Sigmoid colon (tissue), 7 donors: Measurements from ENCODE around the gene ZNF594. TPM values are rescaled to one million over a fixed set of nuclear protein-coding genes. Genes with fewer than 3 reads are reported as not detected.
"Not testable (repeated sequence)": the region's sequence is repeated elsewhere in the genome, so short reads cannot be mapped to it uniquely, and the experiment has no call there.

Experiments
- DNase-seq: peaks from one replicate; pipeline ENCODE4 v3.0.0-alpha.2; 2019
- H3K27ac ChIP-seq, 4 donors: fragments of 200-600 bp; sonication (generic); one replicate each; pipeline ENCODE4 v1.5.1; 2016 to 2019; ENCODE audit warnings: mild to moderate bottlenecking in 1 of 4
- H3K27me3 ChIP-seq, 3 donors: fragments of 200-600 bp; sonication (generic); one replicate each; pipeline ENCODE4 v1.5.1; 2019; ENCODE audit warnings: mild to moderate bottlenecking in 1 of 3
- H3K36me3 ChIP-seq, 4 donors: fragments of 200-600 bp; sonication (generic); one replicate each; pipeline ENCODE4 v1.5.1; 2016 to 2019
- H3K4me1 ChIP-seq, 4 donors: fragments of 200-600 bp; sonication (generic); one replicate each; pipeline ENCODE4 v1.5.1; 2017 to 2019
- H3K4me3 ChIP-seq, 4 donors: fragments of 200-600 bp; sonication (generic); one replicate each; pipeline ENCODE4 v1.5.1; 2017 to 2019; ENCODE audit warnings: mild to moderate bottlenecking in 2 of 4, moderate library complexity in 1 of 4
- H3K9me3 ChIP-seq, 4 donors: fragments of 200-600 bp in 3 of 4; sonication (generic) in 3 of 4; one replicate each; pipeline versions ENCODE4 v1.5.1 to v1.6.1; 2013 to 2019
- CTCF ChIP-seq, 4 experiments: fragments of 450-650 bp in 3 of 4; fragments of 200-600 bp in 1 of 4; IDR thresholded peaks; one replicate each; pipeline ENCODE4 v1.5.1; 2016 to 2019; ENCODE audit warnings: antibody characterized with exemption in 4 of 4, mild to moderate bottlenecking in 3 of 4, moderate library complexity in 2 of 4
- EP300 ChIP-seq, 4 donors: sonication (generic); formaldehyde crosslinking; IDR thresholded peaks; one replicate each; pipeline ENCODE4 v1.6.1; 2017; ENCODE audit warnings: antibody characterized with exemption in 4 of 4
- POLR2A ChIP-seq, 2 donors: fragments of 450-650 bp; IDR thresholded peaks; one replicate each; pipeline ENCODE4 v1.6.1; 2016; ENCODE audit warnings: antibody characterized with exemption in 2 of 2, mild to moderate bottlenecking in 2 of 2, moderate library complexity in 2 of 2
- POLR2AphosphoS5 ChIP-seq, 4 donors: sonication (generic); formaldehyde crosslinking; IDR thresholded peaks; one replicate each; pipeline ENCODE4 v1.6.1; 2017; ENCODE audit warnings: antibody characterized with exemption in 4 of 4
- whole genome bisulfite sequencing, 2 donors: extraction: QIAGEN DNeasy Blood & Tissue Kit; methylation state at CpG; one replicate each; pipeline ENCODE4 v1.1.7; 2013; 5-methylcytosine and 5-hydroxymethylcytosine counted together
- intact Hi-C: fragments of 100-400 bp; cut with DNase I; formaldehyde crosslinking; loops from one replicate; pipeline ENCODE4 v1.15.1; 2023
- polyA plus RNA-seq, 3 donors: library from polyadenylated mRNA; stranded (reverse); fragments of 200-250 nt; gene quantifications; one replicate each; pipeline ENCODE4 v1.2.3, GENCODE V29; 2013
- total RNA-seq, 4 donors: library from RNA; depleted of rRNA; stranded (reverse); fragments of >200 nt; gene quantifications; one replicate each; pipeline ENCODE4 v1.1.0, GENCODE V29; 2016
- donor health status: healthy with polysubstance abuse.
- donor health status: Bipolar disorder and iron deficiency.
- donor health status: healthy.

The ZNF594 gene
- total and polyA plus RNA-seq, 7 donors, result 0.23 to 24.3 (median 15.8) TPM; not detected in 1

GRCh38 chr17:5131146-5131715 lies 60.4 kb downstream of the ZNF594 start:
- no peaks in the 10 kb centered on the region for H3K4me1 ChIP-seq
- H3K4me3 ChIP-seq, result no peak overlapping the region
- no peak for TF ChIP-seq POLR2AphosphoS5 (IDR thresholded peaks at IDR 0.05)
- TF ChIP-seq EP300 (IDR thresholded peaks at IDR 0.05), result no peak
- TF ChIP-seq CTCF (IDR thresholded peaks at IDR 0.05), result no peak
- no peak for TF ChIP-seq POLR2A (IDR thresholded peaks at IDR 0.05)
- DNase-seq, result no peak
- H3K36me3 ChIP-seq, result no peaks in the 10 kb centered on the region
- H3K27me3 ChIP-seq, result no peaks in the 10 kb centered on the region
- no peaks in the 10 kb centered on the region for H3K9me3 ChIP-seq
- no peak overlapping the region for H3K27ac ChIP-seq
- intact Hi-C loops, result no loop called here
- WGBS, 2 donors, result 82 to 90% methylated on average over 7 of the region's 7 CpGs

GRCh38 chr17:5130687-5131086 lies 61.0 kb downstream of the ZNF594 start:
- DNase-seq, H3K27me3 ChIP-seq, H3K27ac ChIP-seq, H3K4me1 ChIP-seq, H3K4me3 ChIP-seq, intact Hi-C loops, H3K36me3 ChIP-seq, H3K9me3 ChIP-seq: not testable (repeated sequence)
- 79 to 89% methylated on average over 5 of the region's 5 CpGs for WGBS, 2 donors

- H3K27me3 ChIP-seq, H3K4me3 ChIP-seq, H3K27ac ChIP-seq, H3K4me1 ChIP-seq, intact Hi-C loops, DNase-seq, H3K9me3 ChIP-seq, H3K36me3 ChIP-seq: not testable (repeated sequence)
- 94% methylated on average over 10 of the region's 10 CpGs for WGBS, 2 donors
Observed at GRCh38 chr17:5130261-5130660, 61.4 kb downstream of the ZNF594 start.

- H3K9me3 ChIP-seq, H3K27ac ChIP-seq, DNase-seq, intact Hi-C loops, H3K4me1 ChIP-seq, H3K36me3 ChIP-seq, H3K27me3 ChIP-seq, H3K4me3 ChIP-seq: not testable (repeated sequence)
- WGBS, 2 donors, result 91 to 94% methylated on average over 8 of the region's 8 CpGs
Observed at GRCh38 chr17:5129770-5130169, 61.9 kb downstream of the ZNF594 start.

Other genes with a start within 250 kb of the ZNF594 start
- 1,000 to 10,000 TPM in 1 of 4 donors, 100 to 1,000 TPM in 3; 690 to 1,141 (median 828) TPM for gene PFN1, start 243.3 kb downstream of the ZNF594 start, total RNA-seq
- 1,000 to 10,000 TPM in 1 of 3 donors, 100 to 1,000 TPM in 2; 853 to 1,404 (median 948) TPM for gene PFN1, start 243.3 kb downstream of the ZNF594 start, polyA plus RNA-seq
- gene ENO3, start 240.7 kb downstream of the ZNF594 start, total RNA-seq, result 1 to 10 TPM; 2.5 to 9.1 (median 5.1) TPM
- 10 to 100 TPM in 1 of 3 donors, 1 to 10 TPM in 1, under 1 TPM in 1; 0.69 to 10.3 (median 5.4) TPM for gene ENO3, start 240.7 kb downstream of the ZNF594 start, polyA plus RNA-seq
- 10 to 100 TPM; 42.6 to 84.5 (median 72.3) TPM for gene SPAG7, start 224.1 kb downstream of the ZNF594 start, total RNA-seq
- 10 to 100 TPM; 67.8 to 79.3 (median 73.9) TPM for gene SPAG7, start 224.1 kb downstream of the ZNF594 start, polyA plus RNA-seq
- gene CAMTA2, start 204.2 kb downstream of the ZNF594 start, total RNA-seq, result 10 to 100 TPM in 3 of 4 donors, 1 to 10 TPM in 1; 9.9 to 24.6 (median 21.7) TPM
- 10 to 100 TPM; 35.1 to 64.5 (median 42.0) TPM for gene CAMTA2, start 204.2 kb downstream of the ZNF594 start, polyA plus RNA-seq
- gene INCA1, start 194.3 kb downstream of the ZNF594 start, total RNA-seq, result 1 to 10 TPM in 2 of 4 donors, under 1 TPM in 2; 0.36 to 3.0 (median 1.5) TPM
- gene INCA1, start 194.3 kb downstream of the ZNF594 start, polyA plus RNA-seq, result 1 to 10 TPM; 2.2 to 3.6 (median 2.3) TPM
- 100 to 1,000 TPM in 1 of 4 donors, 10 to 100 TPM in 3; 46.4 to 101 (median 81.0) TPM for gene KIF1C, start 193.9 kb downstream of the ZNF594 start, total RNA-seq
- gene KIF1C, start 193.9 kb downstream of the ZNF594 start, polyA plus RNA-seq, result 100 to 1,000 TPM in 2 of 3 donors, 10 to 100 TPM in 1; 83.3 to 164 (median 108) TPM
- gene SLC52A1, start 156.4 kb downstream of the ZNF594 start, total RNA-seq, result not detected
- under 1 TPM in 2 of 3 donors, not detected in 1; 0.23 to 0.74 TPM for gene SLC52A1, start 156.4 kb downstream of the ZNF594 start, polyA plus RNA-seq
- gene ZFP3, start 113.4 kb downstream of the ZNF594 start, total RNA-seq, result 1 to 10 TPM; 4.3 to 6.1 (median 5.3) TPM
- 1 to 10 TPM; 2.4 to 3.2 (median 2.8) TPM for gene ZFP3, start 113.4 kb downstream of the ZNF594 start, polyA plus RNA-seq
- 10 to 100 TPM in 3 of 4 donors, 1 to 10 TPM in 1; 5.7 to 15.3 (median 12.7) TPM for gene ZNF232, start 80.0 kb downstream of the ZNF594 start, total RNA-seq
- gene ZNF232, start 80.0 kb downstream of the ZNF594 start, polyA plus RNA-seq, result 1 to 10 TPM; 4.8 to 8.7 (median 6.0) TPM
- 1 to 10 TPM in 1 of 4 donors, not detected in 3; 2.5 TPM for gene USP6, start 75.8 kb downstream of the ZNF594 start, total RNA-seq
- gene USP6, start 75.8 kb downstream of the ZNF594 start, polyA plus RNA-seq, result under 1 TPM in 1 of 3 donors, not detected in 2; 0.06 TPM
- gene SCIMP, start 43.0 kb upstream of the ZNF594 start, total RNA-seq, result 10 to 100 TPM in 1 of 4 donors, 1 to 10 TPM in 3; 1.1 to 15.5 (median 3.8) TPM
- gene SCIMP, start 43.0 kb upstream of the ZNF594 start, polyA plus RNA-seq, result 10 to 100 TPM in 1 of 3 donors, 1 to 10 TPM in 1, under 1 TPM in 1; 0.60 to 11.1 (median 8.8) TPM
- 10 to 100 TPM; 39.8 to 52.9 (median 46.4) TPM for gene RABEP1, start 90.4 kb upstream of the ZNF594 start, total RNA-seq
- gene RABEP1, start 90.4 kb upstream of the ZNF594 start, polyA plus RNA-seq, result 10 to 100 TPM; 12.7 to 19.0 (median 14.4) TPM
- 10 to 100 TPM; 53.6 to 68.3 (median 63.1) TPM for gene NUP88, start 227.8 kb upstream of the ZNF594 start, total RNA-seq
- gene NUP88, start 227.8 kb upstream of the ZNF594 start, polyA plus RNA-seq, result 10 to 100 TPM; 39.1 to 82.9 (median 58.3) TPM
- 10 to 100 TPM; 37.8 to 53.8 (median 47.1) TPM for gene RPAIN, start 228.3 kb upstream of the ZNF594 start, total RNA-seq
- gene RPAIN, start 228.3 kb upstream of the ZNF594 start, polyA plus RNA-seq, result 10 to 100 TPM; 21.3 to 32.9 (median 31.8) TPM
- gene C1QBP, start 247.3 kb upstream of the ZNF594 start, total RNA-seq, result 10 to 100 TPM; 59.8 to 99.9 (median 85.3) TPM
- 100 to 1,000 TPM in 2 of 3 donors, 10 to 100 TPM in 1; 94.3 to 204 (median 154) TPM for gene C1QBP, start 247.3 kb upstream of the ZNF594 start, polyA plus RNA-seq